NCI-H2107 (cell line): Measurements from ENCODE around the gene MYO10.
"Not testable (repeated sequence)": the region's sequence is repeated elsewhere in the genome, so short reads cannot be mapped to it uniquely, and the experiment has no call there.

Experiments
- DNase-seq: peaks from one replicate; lab custom pipeline; 2025; lab: John Stamatoyannopoulos, UW

The MYO10 gene

DNA sequence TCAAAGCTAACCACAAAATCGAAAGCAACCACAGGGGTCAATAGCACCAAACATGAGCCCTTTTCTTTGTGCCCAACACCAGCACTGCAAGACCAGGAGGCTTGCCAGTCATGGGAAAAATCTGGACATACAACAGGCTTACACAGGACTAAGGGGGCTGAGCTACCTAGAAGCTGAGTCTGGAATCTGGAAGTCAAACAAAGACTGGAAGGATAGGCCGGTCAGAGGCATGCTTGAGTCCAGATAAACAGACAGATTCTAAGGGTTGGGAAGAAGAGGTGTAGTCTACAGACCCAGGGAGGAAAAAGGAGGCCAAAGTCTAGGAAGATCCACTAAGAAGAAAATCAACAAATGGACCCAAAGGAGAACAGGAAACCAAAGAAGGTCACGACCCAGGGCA, 73.3 kb downstream of the MYO10 start:
- DNase-seq, result no peak

DNA sequence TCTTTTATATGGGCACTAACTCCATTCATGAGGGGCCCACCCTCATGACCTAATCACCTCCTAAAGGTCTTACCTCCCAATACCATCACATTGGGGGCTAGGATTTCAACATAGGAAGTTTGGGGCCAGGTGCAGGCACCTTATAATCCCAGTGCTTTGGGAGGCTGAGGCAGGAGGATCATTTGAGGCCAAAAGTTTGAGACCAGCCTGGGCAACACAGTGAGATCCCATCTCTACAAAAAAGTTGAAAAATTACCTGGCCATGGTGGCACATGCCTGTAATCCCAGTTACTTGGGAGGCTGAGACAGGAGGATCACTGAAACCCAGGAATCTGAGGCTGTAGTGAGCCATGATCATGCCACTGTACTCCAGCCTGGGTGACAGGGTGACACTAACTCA, 76.7 kb downstream of the MYO10 start:
- DNase-seq, result no peak

DNA sequence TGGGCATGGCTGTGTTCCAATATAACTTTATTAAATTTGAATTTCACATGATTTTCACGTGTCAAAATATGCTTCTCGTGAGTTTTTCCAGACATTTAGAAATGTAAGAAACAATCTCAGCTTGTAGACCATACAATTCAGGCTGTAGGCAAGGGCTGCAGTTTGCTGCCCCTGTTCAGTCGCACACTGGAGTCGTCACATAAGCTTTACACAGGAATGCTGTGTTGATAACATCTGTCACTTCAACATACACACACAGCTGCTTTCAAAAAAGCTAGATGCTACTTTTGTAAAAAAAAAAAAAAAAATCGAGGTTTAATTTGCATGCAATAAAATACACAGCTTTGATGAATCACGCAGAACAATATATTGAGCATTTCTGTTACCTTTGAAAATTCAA, 77.9 kb downstream of the MYO10 start:
- no peak for DNase-seq

DNA sequence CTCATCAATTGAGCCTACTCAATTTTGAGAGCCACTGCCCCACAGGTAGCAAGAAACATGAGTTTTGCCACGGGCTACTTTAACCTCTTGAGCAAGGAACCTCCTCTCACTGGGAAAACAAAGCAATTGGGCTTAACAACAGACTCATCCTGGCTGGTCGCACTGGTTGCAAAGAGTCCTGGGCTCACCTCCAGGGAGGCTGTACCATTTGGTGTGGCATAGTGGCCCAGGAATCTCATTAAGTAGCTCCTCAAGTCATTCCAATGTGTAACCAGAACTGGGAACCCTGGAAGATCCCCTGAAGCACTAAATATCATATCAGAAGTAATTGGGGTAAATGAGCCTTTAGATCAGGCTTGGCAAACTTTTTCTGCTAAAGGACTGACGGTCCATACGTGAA, 78.5 kb downstream of the MYO10 start:
- DNase-seq, result no peak

DNA sequence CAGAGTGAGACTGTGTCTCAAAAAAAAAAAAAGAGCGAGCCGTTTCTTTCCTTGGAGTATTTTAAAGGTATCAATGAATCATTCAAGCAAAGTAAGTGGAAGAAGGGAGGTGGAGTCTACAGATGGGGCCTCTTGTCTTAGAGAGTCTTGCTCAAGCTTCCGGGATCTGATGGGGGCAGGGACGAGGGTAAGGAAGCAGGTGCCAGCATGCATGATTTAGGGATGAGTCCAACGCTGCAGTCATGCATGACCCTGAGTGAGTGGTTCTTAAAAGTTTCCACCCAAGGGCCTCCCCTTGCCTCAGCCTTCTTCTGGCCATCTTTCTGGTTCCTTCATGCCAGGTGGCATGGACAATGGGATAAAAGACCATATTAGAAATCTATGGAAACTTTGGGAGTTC, 79.6 kb downstream of the MYO10 start:
- DNase-seq, result no peak

DNA sequence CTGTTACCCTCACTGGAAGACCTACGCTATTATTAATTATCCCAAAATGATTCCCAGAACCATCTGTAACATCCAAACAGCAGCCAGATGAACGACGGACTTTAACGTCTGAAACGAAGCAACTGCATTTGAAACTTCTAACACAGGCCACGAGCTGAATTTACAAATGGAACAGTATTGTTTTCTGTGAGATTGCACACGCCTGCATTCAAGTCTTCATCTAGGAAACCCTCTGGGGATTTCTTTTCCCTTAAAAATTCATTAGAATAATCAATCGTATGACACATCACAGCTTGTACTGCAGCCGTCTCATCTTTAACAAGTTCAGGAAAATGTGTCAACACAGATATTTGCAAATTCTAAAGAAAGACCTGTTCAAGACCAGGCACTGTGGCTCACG, 80.2 kb downstream of the MYO10 start:
- DNase-seq, result no peak

DNA sequence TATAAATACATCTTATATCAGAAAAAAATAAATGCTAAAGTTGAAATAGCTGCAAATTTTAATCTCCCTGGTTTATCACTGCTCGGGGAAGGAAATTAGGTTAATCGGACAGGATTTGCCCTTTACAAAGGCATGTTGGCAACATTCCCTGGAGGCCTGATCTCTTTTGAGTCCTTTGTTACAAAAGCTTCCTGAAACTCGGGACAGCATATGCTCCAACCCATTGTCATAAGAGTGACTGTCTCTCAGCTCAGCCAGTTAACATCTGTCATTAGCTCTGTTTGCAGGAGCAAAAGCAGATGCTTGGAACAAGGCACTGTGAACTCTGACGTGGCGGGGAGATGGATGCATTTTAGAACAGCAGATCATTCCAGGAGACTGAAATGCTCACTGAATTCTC, 80.6 kb downstream of the MYO10 start:
- DNase-seq, result no peak

DNA sequence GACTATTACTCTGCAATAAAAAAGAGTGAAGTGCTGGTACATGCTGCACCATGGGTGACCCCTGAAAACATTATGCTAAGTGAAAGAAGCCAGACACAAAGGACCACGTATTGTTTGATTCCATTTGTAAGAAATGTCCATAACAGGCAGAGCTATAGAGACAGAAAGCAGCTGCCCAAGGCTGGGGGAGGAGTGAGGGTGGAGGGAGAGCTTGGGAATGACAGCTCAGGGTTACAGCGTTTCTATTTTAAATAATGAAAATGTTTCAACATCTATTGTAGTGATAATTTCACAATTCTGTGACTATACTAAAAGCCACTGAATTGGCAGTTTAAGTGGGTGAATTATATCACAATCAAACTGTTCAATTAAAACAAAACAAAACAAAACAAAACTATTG, 81.7 kb downstream of the MYO10 start:
- DNase-seq, result no peak

DNA sequence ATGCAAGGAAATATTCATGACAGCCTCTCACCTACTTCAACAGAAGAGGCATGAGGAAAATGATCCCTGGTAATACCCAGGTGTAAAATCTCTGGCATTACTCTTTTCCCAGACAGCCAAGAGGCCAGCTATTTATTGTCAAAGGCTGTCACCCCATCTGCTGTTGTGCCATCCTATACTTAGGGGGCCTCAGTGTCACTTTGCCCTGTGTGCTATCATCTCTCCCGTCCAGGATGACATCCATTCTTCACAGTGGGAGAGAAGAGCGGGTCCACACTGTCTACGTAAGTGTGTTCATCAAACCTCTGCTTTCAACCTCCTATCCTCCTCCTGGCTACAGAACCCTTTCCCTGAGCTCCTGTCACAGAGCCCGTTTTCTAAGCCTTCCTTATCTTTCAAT, 82.6 kb downstream of the MYO10 start:
- DNase-seq, result no peak

DNA sequence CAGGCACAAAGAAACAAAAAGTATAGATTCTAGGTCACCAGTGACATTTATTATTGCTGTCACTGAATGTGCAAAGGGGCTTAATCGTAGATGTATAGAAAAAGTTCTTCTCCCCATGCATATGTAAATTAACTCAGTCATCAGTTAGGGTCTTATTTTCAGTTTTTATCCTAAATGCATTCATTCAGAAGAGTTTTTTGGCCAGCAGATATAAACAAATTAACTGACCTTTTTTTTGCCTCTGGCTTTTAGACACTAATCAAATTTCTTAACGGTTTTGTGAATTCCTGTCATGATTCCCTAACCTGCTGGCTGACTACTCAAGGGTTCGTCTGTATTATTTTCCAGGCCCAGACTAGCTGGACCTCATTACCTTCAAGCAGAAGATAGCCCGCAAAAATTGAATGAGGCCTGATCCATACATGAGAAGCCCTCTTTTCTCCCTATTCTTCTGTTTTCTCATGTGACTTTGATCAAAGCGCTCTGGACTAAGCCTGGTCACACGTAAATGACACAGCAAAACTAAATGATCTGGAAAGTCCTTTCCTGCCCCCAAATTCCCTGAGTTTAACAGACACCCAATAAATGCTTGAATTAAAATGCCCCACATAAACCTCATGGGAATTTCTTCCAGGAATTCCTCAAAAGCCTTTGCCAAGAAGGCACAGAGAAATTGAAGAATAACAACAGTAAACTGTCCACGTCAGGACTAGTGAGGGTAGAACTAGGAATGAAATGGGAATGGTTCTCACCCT, 83.7 kb downstream of the MYO10 start:
- no peak for DNase-seq

DNA sequence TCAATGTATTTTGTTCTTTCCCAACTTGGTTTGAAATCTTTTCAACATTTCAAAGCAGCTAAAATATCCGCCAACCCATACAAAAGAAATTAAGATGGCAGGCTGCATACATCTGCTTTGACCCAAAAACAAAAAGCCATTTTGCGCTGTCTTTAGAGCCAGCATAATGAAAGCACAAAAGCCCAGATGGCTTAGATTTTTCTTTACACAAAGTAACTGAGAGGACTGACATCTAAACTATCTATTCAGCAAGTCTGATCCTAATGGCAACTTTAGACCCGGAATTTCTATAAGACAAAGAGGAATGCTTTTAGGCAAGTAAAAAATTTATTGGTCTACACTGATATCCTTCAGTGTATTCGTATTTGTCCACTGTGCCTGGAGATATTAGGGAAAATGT, 86.3 kb downstream of the MYO10 start:
- no peak for DNase-seq

DNA sequence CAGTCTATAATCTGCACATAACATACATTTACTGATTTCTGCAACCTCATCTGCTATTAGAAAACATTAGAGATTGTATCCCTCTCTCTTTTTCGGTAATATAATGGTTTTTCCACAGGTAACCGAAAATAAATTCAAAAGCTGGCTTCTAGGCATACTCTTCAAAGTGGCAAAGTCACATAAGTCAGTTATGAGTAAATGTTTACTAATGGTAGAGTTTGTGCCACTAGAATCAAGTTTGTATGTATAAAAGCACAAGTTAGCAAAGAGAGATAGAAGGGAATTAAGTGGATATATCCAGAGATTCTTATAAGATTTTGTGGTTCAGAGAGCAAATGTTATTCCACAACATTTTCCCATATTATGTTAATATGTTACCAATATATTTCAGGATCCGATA, 86.9 kb downstream of the MYO10 start:
- no peak for DNase-seq

DNA sequence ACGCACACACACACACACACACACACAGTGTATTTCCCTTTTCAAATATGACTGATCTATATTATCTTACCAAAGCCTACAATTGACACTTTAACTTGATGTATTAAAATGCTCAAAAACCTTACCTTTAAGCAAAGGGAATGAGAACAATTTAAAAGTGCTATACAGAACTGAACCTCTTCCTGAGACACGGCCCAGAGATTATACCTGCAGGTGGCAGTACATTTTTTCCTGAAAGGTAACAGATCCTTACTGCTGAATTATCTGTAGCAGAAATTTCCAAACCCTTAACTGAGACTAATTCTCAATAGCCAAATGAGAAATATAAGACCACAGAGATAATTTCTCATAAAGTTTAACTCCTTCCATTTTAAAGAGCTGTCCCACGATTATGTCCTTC, 91.1 kb downstream of the MYO10 start:
- no peak for DNase-seq

DNA sequence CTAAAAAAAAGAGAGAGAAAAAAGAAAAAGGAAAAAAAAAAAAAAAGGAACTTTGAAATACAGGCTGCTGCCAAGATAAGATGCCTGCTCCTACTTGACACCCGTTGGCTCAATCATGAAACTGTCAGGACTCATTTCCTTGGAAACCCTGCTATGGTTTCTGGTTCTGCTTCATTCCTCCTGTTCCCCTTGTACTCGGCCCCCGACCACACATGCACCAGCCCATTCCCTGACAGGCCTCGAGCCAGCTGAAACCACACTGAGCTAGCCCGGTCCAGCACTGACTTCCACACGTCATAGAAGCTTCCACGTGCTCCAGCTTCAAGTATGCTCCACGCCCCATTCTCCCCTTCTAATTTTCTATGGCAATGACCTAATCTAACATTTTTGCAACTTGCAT, 93.2 kb downstream of the MYO10 start:
- DNase-seq, result no peak

DNA sequence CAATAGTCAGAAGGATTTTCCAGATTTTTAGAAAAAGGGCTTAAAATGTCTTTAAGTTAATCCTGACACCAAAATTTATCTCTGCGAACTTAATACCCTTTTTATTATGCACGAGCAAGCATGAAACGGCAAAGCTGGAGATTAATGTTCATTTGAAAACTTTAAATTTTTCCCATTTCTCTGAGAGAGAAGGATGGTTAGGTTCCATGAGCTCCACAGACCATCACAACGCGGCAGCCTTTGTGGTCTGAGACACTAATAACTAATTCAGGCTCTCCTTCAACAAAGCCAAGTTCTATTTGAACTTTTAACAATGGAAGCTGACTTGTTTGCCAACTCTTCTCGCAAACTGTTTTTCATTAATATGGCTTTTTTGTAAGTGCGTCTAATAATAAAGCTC, 94.7 kb downstream of the MYO10 start:
- no peak for DNase-seq

DNA sequence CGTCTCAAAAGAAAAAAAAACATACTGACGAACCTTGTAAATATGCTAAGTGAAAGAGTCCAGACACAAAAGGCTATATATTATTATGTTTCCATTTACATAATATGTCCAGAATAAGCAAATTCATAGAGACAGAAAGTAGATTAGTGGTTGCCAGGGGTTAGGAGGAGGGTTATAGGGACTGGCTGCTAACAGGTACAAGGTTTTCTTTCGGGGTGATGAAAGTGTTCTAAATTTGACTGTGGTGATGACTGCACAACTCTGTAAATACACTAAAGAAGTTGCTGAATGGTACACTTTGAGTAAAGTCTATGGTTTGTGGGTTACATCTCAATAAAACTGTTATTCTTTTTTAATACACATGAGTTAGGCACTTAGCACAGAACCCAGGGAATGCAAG, 98.8 kb downstream of the MYO10 start:
- no peak for DNase-seq

DNA sequence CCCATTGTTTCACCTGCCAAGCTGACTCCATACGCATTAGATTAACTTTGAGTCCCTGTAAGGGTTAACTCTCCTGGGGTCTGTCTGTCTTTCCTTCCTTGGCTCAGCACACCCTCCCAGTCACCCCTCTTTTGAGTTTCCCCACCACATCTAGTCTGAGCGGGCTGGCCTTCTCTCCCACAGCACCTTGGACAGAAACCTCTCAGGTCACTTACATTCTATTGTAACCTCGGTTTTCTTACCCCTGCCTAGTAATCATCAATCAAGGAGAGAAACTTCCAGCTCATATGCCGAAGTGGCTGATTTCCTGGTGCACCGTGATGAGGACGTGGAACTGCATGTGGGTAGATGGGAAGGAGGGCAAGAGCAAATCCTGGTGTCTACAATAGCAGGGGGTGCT, 102.1 kb downstream of the MYO10 start:
- DNase-seq, result no peak

DNA sequence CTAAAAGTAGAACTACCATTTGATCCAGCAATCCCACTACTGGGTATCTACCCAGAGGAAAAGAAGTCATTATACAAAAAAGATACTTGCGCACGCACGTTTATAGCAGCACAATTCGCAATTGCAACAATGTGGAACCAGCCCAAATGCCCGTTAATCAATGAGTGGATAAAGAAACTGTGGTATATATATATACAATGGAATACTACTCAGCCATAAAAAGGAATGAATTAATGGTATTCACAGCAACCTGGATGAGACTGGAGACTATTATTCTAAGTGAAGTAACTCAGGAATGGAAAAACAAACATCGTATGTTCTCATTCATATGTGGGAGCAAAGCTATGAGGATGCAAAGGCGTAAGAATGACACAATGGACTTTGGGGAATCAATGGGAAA, 104.8 kb downstream of the MYO10 start:
- not testable (repeated sequence) for DNase-seq

DNA sequence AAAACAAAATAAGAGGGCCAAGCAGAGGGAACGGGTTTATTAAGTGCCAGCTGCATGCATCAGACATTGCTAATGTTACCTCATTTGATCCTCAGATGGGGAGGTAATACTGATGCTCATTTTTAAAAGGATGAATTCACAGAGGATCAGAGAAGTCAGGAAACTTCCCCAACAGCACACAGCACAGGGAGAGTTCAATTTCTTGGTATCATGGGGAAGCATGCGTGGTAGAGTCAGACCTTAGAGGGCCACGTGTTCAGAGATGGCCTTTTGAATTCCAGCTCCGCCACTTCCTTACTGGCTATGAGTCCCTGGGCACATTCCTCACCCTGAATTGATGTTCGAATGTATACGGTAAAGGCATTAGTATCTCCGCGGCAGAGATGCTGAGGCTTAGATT, 108.3 kb downstream of the MYO10 start:
- DNase-seq, result no peak

DNA sequence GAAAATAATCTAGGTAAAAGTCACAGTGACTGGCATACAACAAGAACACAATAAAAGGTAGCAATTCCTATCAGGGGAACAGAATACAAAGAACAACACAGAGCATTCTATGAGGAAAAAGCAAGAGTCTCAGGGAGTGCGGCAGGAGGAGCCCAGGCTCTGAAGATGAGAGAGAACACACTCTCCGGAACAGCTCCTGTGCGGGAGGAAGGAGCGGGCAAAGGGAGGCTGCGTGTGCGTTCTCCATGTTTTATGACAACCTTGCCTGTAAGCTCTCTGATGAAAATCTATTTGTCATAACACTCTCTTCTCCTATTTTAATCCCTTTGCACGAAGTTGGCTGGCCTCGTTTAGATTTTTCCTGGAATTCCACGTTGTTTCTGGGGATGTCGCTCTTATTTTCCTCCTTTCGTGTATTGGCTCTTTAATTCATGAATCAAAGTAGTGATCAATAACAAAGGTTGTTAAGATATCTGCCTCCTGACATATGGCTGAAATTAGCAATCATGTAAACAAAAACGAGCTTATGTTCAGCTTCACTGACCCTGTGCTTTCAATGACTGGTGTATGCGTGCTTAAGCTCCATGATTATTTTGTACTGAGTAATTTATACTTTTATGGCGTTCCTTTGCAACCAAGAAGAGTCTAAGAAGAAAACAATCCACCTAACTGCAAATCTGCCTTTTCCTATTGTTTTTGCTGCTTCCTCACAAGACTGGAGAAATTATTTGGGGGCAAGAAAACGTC, 109.5 kb downstream of the MYO10 start:
- no peak for DNase-seq

DNA sequence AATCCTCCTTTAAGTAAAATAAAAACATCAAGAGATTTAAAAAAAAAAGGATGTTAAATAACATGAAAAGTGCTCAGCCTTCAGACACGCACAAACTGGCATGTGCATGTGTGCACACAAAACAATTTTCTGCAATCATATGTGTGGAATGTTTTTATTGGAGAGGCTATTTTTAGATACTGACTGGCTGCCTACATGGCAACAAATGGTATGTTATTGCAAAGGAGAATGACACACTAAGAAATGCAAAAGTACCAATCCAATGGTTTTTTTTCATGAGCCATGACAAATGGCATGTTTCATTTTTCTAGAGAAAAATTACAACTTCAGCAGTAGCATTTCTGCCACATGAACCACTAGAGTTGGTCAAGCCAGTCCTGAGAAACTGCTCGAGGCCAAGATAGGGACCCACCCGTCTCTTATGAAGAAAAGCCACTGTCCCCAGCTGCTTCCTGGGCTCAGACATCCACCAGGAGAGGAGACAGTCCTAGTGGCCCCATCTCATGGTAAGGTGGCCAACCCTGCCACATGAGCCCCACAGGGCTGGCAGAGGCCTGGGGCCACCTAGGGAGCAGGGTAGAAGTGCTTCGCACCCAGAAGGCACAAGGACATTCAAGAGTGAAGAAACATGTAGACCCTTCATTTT, 116.4 kb downstream of the MYO10 start:
- no peak for DNase-seq

DNA sequence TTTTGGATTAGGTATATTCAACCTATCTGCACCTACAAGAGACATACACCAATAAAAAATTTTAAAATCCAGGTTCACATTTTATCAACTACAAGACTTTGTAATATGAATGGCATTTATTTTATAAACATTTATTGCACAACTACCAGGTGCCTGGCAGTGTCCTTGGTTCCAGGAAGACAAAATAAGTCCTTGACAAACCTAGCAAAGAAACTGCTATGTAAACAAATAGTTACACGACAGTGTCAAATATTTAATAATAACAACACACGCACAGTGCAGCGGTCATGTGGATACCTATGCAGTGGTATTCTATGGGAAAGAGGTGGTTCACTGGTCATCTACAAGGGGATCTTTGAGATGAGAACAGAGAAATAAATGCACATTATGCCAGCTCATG, 120.7 kb downstream of the MYO10 start:
- DNase-seq, result no peak

DNA sequence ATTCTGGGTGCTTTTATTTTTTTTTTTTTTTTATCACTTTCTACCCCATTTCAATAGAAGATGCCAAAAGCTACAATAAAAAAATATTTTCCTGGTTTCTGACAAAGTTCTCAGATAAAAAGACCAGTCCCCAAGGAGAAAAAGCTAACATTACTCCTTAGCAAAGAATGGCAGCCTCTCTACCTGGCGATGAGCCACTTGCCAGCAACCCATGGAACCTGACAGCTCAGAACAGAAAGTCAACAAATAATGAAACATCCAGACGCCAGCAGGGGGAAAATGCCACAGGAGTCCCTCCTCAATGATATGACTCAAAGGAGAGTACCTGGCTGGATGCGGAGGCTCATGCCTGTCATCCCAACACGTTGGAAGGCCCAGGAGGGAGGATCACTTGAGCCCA, 123.2 kb downstream of the MYO10 start:
- DNase-seq, result no peak
